ENCODE measurements around the gene BAIAP3. TPM values are rescaled to one million over a fixed set of nuclear protein-coding genes. Genes with fewer than 3 reads are reported as not detected.

The BAIAP3 gene
- total RNA-seq, 1 experiment from 2014 or later = 6.8 TPM

DNA sequence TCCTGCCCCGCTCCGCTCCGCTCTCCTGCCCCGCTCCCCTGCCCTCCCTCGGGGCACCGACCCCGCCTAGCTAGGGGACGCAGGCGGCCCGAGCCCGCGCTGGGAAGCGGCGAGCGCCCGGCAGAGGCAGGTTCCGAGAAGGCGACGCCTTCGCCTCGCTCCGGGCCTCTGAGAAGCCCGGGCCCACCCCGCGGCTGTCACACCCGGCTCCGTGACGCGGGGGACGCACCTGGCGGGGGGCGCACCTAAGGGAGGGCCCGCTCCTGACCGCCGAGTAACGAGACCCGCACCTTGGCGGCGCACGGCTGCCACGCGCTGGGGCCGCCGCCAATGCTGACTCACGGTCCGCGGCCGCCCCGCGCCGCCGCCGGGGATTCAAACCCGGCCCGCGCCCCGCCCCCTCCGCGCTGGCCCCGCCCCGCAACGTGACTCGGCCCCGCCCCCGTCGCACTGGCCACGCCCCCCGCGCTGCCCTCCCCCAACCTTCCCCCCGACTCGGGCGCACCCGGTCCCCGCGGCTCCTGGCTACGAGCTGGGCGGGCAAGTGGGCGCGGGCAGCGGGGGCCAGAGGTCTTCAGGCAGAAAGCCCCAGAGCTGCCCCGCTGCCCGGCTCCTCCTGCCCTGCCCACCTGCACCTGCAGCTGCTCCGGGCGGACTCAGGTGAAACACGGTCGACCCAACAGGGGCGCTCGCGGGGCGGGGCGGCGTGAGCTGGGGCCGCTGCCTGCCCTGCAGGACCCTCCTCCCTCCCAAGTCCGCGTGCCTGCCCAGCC, 46.0 kb downstream of the BAIAP3 start:
- H3K9me3 ChIP-seq (ENCODE audit: control insufficient read depth, low read depth, low read length) = no peaks in the 10 kb centered on the region
- no peak overlapping the region for H4K8ac ChIP-seq (replicated peaks; ENCODE audit: insufficient read length, low read depth, low read length)
- no peak overlapping the region for H3K23ac ChIP-seq (ENCODE audit: insufficient read length, low read depth, low read length)
- H2AK5ac ChIP-seq (ENCODE audit: insufficient read length, low read length) = no peak overlapping the region
- no peaks in the 10 kb centered on the region for H4K20me1 ChIP-seq (ENCODE audit: control insufficient read depth, insufficient read depth, insufficient read length)
- peaks cover 3% of the 10 kb centered on the region; the same call in 1 of the 2 replicates for H3K79me2 ChIP-seq (ENCODE audit: insufficient read depth, low read length)
- H3T11ph ChIP-seq (ENCODE audit: low read length) = no peak overlapping the region
- no peak overlapping the region for H2BK120ac ChIP-seq (ENCODE audit: low read depth, low read length, poor library complexity, severe bottlenecking)
- Mint-ChIP-seq H3K4me1 (peaks cover 18 to 19% of the 10 kb centered on the region in 2 experiments), H3K9me3 (no peaks in the 10 kb centered on the region; a peak in 1 of 5 replicates), H3K36me3 (ENCODE audit: insufficient read depth in 1 of 3, low read depth in 3 of 3) (peaks cover 3 to 13% (median 4%) of the 10 kb centered on the region in 3 experiments), H3K27me3 (ENCODE audit: low read depth) (no peaks in the 10 kb centered on the region; the same call in 1 of the 2 replicates), H3K4me3 (peak overlapping the region; percentile 80 to 89), H3K27ac (no peak overlapping the region; a peak in 1 of 7 replicates)
- H2BK5ac ChIP-seq (ENCODE audit: insufficient read length, low read length) = no peak overlapping the region
- H3K27ac ChIP-seq (ENCODE audit: insufficient read length, low read depth, low read length) = no peak overlapping the region
- DNase-seq = peak; percentile 81
- H3K4me1 ChIP-seq (ENCODE audit: insufficient read depth, low read length) = no peaks in the 10 kb centered on the region
- H3K4ac ChIP-seq (ENCODE audit: low read depth, low read length) = no peak overlapping the region
- H2AFZ ChIP-seq (ENCODE audit: low read length) = no peak overlapping the region
- TF ChIP-seq, protein P1, sequence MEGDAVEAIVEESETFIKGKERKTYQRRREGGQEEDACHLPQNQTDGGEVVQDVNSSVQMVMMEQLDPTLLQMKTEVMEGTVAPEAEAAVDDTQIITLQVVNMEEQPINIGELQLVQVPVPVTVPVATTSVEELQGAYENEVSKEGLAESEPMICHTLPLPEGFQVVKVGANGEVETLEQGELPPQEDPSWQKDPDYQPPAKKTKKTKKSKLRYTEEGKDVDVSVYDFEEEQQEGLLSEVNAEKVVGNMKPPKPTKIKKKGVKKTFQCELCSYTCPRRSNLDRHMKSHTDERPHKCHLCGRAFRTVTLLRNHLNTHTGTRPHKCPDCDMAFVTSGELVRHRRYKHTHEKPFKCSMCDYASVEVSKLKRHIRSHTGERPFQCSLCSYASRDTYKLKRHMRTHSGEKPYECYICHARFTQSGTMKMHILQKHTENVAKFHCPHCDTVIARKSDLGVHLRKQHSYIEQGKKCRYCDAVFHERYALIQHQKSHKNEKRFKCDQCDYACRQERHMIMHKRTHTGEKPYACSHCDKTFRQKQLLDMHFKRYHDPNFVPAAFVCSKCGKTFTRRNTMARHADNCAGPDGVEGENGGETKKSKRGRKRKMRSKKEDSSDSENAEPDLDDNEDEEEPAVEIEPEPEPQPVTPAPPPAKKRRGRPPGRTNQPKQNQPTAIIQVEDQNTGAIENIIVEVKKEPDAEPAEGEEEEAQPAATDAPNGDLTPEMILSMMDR (conservative IDR thresholded peaks at IDR 0.05) = peak; percentile 34; the same call in 2 of the 3 replicates
- no peak overlapping the region for H2BK12ac ChIP-seq (ENCODE audit: insufficient read length, low read depth, low read length)
- peaks cover 5% of the 10 kb centered on the region for H3K79me1 ChIP-seq (ENCODE audit: insufficient read depth, low read depth, low read length, poor library complexity, severe bottlenecking)
- H3K14ac ChIP-seq (ENCODE audit: insufficient read depth, low read length) = peak overlapping the region; percentile 76
- H2BK15ac ChIP-seq (ENCODE audit: low read depth, low read length) = no peak overlapping the region; the same call in 1 of the 2 replicates
- no CpG with 5 or more reads among the region's 95 CpGs for WGBS (ENCODE audit: extremely low coverage, insufficient read length, low lambda C conversion rate)
- H3K18ac ChIP-seq (ENCODE audit: insufficient read length, low read depth, low read length) = peak overlapping the region; percentile 83
- peak overlapping the region; percentile 89 for H3K4me2 ChIP-seq (ENCODE audit: insufficient read depth, insufficient read length, low read length)
- peaks cover 20% of the 10 kb centered on the region for H3K23me2 ChIP-seq (ENCODE audit: insufficient read length, low read depth, low read length, poor library complexity, severe bottlenecking)
- peak overlapping the region; percentile 54 for H3K9ac ChIP-seq (ENCODE audit: extremely low read depth, insufficient read length, low read length)
- no peak overlapping the region for H2BK20ac ChIP-seq (ENCODE audit: low read depth, low read length, poor library complexity, severe bottlenecking)
- H4K91ac ChIP-seq (ENCODE audit: insufficient read length, low read depth, low read length) = peak overlapping the region; percentile 99
- H3K27me3 ChIP-seq (ENCODE audit: insufficient read depth, low read length) = no peaks in the 10 kb centered on the region
- no peak overlapping the region for H4K5ac ChIP-seq (ENCODE audit: insufficient read length, low read depth, low read length)
- no peak overlapping the region for H3K56ac ChIP-seq (ENCODE audit: insufficient read length, low read depth, low read length)

Measured in H9 (cell line).